HepG2 (cell line): ENCODE data around the gene PTPN12. TPM values are rescaled to one million over a fixed set of nuclear protein-coding genes. Genes with fewer than 3 reads are reported as not detected.

Experiments
- DBP ChIP-seq: sonication (generic); formaldehyde crosslinking; IDR thresholded peaks from 2 replicates; pipeline ENCODE4 v1.4.0; 2020; ENCODE audit warnings: missing genetic modification reagents; ENCODE audit errors: not compliant biosample characterization
- GRHL1 ChIP-seq: sonication (generic); formaldehyde crosslinking; conservative IDR thresholded peaks from 2 replicates; pipeline ENCODE4 v1.8.0; 2022; ENCODE audit warnings: missing genetic modification reagents
- SP140L ChIP-seq: sonication (generic); formaldehyde crosslinking; IDR thresholded peaks from 2 replicates; pipeline ENCODE4 v1.4.0; 2020; ENCODE audit warnings: missing genetic modification reagents, borderline replicate concordance
- TCF12 ChIP-seq, 2 experiments: fragments of 450-650 bp in 1 of 2; sonication (generic) in 1 of 2; formaldehyde crosslinking in 1 of 2; IDR thresholded peaks; 2 replicates each; pipeline versions ENCODE4 v1.6.1 to v1.8.0; 2017 to 2022; ENCODE audit warnings: antibody characterized with exemption in 1 of 2, mild to moderate bottlenecking in 1 of 2, missing genetic modification reagents in 1 of 2, moderate library complexity in 1 of 2
- TMF1 ChIP-seq: sonication (generic); formaldehyde crosslinking; IDR thresholded peaks from 2 replicates; pipeline ENCODE4 v1.8.1; 2022; ENCODE audit warnings: low read depth, missing genetic modification reagents
- ZBTB4 ChIP-seq: sonication (generic); formaldehyde crosslinking; IDR thresholded peaks from 2 replicates; pipeline ENCODE4 v1.4.0; 2020; ENCODE audit warnings: missing genetic modification reagents, mild to moderate bottlenecking, borderline replicate concordance
- ZNF318 ChIP-seq: sonication (generic); formaldehyde crosslinking; IDR thresholded peaks from 2 replicates; pipeline ENCODE4 v1.4.0; 2020; ENCODE audit warnings: mild to moderate bottlenecking, missing genetic modification reagents
- ZNF44 ChIP-seq: sonication (generic); formaldehyde crosslinking; IDR thresholded peaks from 2 replicates; pipeline ENCODE4 v1.5.1; 2020; ENCODE audit warnings: mild to moderate bottlenecking, missing genetic modification reagents
- ZNF496 ChIP-seq: sonication (generic); formaldehyde crosslinking; IDR thresholded peaks from 2 replicates; pipeline ENCODE4 v1.8.1; 2023; ENCODE audit warnings: mild to moderate bottlenecking, moderate library complexity, missing genetic modification reagents; ENCODE audit not compliant: insufficient replicate concordance
- polyA plus RNA-seq, 8 experiments: library from polyadenylated mRNA; depleted of rRNA in 3 of 8; stranded (reverse) in 7 of 8; unstranded in 1 of 8; fragments of >200 nt; fragmentation: Illumina TruSeq in 4 of 8; extraction: Trizol in 4 of 8; gene quantifications; 2 replicates each; pipeline versions ENCODE4 v1.2.1 to v1.2.3, GENCODE V29; 2011 to 2016; ENCODE audit warnings: low read depth in 4 of 8, missing spikeins in 1 of 8, mixed read lengths in 1 of 8; ENCODE audit not compliant: insufficient read depth in 1 of 8
- total RNA-seq, 5 experiments: library from RNA; depleted of rRNA; stranded (reverse); fragments of >200 nt; fragmentation: Illumina TruSeq; extraction: Trizol; gene quantifications; 2 replicates each; pipeline ENCODE4 v1.2.3, GENCODE V29; 2016; ENCODE audit warnings: low read depth in 1 of 5

PTPN12 gene
- total and polyA plus RNA-seq, 2 of the 13 experiments (the other 11 are each of a cell fraction or from before 2014, with no cell fraction given): 22.9 to 56.8 TPM

GRCh38 chr7:77538281-77539212 is 1.5 kb downstream of the PTPN12 start (continued):
- TF ChIP-seq ZNF318 (CRISPR knock-in tag) (no peak), ZNF44 (CRISPR knock-in tag) (no peak), TCF12 (IDR thresholded peaks at IDR 0.05) (no peak), TCF12 (CRISPR knock-in tag; IDR thresholded peaks at IDR 0.05) (no peak), TMF1 (CRISPR knock-in tag) (no peak), ZNF496 (CRISPR knock-in tag) (no peak), DBP (CRISPR knock-in tag) (no peak), GRHL1 (no peak), SP140L (CRISPR knock-in tag) (no peak), ZBTB4 (CRISPR knock-in tag) (no peak)
